ENCODE data around the gene TRAPPC12. TPM values are rescaled to one million over a fixed set of nuclear protein-coding genes. Genes with fewer than 3 reads are reported as not detected.
"Not testable (repeated sequence)": the region's sequence is repeated elsewhere in the genome, so short reads cannot be mapped to it uniquely, and the experiment has no call there.

The TRAPPC12 gene
- total RNA-seq, 2 experiments from 2014 or later: 49.8 to 64.0 TPM

- POLR2A ChIA-PET: no interaction called here
- H3K27ac ChIP-seq (ENCODE audit: low read depth in 1 of 2, low read length in 2 of 2): no peak overlapping the region
- no peak overlapping the region for H3K27ac Mint-ChIP-seq
- H3K27me3 ChIP-seq (ENCODE audit: control insufficient read depth in 1 of 2, insufficient read depth in 2 of 2, low read length in 2 of 2): no peaks in the 10 kb centered on the region
- H3K4me3 ChIP-seq (ENCODE audit: low read length): no peak overlapping the region
- no peaks in the 10 kb centered on the region for H3K4me1 ChIP-seq (ENCODE audit: insufficient read depth, low read length)
- intact Hi-C loops (cut with DNase I, micrococcal nuclease): no loop called here
- peaks cover 44% of the 10 kb centered on the region for H3K36me3 ChIP-seq (ENCODE audit: insufficient read depth, low read length)
- peaks cover 62% of the 10 kb centered on the region for H3K36me3 Mint-ChIP-seq (ENCODE audit: low read depth)
- TF ChIP-seq, protein P1, sequence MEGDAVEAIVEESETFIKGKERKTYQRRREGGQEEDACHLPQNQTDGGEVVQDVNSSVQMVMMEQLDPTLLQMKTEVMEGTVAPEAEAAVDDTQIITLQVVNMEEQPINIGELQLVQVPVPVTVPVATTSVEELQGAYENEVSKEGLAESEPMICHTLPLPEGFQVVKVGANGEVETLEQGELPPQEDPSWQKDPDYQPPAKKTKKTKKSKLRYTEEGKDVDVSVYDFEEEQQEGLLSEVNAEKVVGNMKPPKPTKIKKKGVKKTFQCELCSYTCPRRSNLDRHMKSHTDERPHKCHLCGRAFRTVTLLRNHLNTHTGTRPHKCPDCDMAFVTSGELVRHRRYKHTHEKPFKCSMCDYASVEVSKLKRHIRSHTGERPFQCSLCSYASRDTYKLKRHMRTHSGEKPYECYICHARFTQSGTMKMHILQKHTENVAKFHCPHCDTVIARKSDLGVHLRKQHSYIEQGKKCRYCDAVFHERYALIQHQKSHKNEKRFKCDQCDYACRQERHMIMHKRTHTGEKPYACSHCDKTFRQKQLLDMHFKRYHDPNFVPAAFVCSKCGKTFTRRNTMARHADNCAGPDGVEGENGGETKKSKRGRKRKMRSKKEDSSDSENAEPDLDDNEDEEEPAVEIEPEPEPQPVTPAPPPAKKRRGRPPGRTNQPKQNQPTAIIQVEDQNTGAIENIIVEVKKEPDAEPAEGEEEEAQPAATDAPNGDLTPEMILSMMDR (IDR thresholded peaks at IDR 0.05): no peak
- H3K4me3 Mint-ChIP-seq: no peak overlapping the region
- no peaks in the 10 kb centered on the region for H3K27me3 Mint-ChIP-seq
- CTCF ChIA-PET: no interaction called here
- DNase-seq: no peak
- H3K9me3 ChIP-seq (ENCODE audit: control insufficient read depth in 1 of 2, insufficient read depth in 1 of 2, low read length in 2 of 2): no peaks in the 10 kb centered on the region
- no peaks in the 10 kb centered on the region for H3K9me3 Mint-ChIP-seq
- no peak for ATAC-seq (ENCODE audit: poor library complexity)
- H3K4me1 Mint-ChIP-seq (ENCODE audit: low read depth): peaks cover 34% of the 10 kb centered on the region
Measured at GRCh38 chr2:3443506-3444084, 64.1 kb downstream of the TRAPPC12 start.

GRCh38 chr2:3445891-3446290 is 66.4 kb downstream of the TRAPPC12 start:
- no peaks in the 10 kb centered on the region for H3K27me3 Mint-ChIP-seq
- ATAC-seq (ENCODE audit: poor library complexity) (no peak), DNase-seq (no peak)
- ChIA-PET POLR2A (no interaction called here), CTCF (no interaction called here)
- no peak overlapping the region for H3K27ac Mint-ChIP-seq
- no peak overlapping the region for H3K4me3 Mint-ChIP-seq
- H3K9me3 ChIP-seq (ENCODE audit: control insufficient read depth in 1 of 2, insufficient read depth in 1 of 2, low read length in 2 of 2): no peaks in the 10 kb centered on the region
- no peak overlapping the region for H3K4me3 ChIP-seq (ENCODE audit: low read length)
- no peaks in the 10 kb centered on the region for H3K9me3 Mint-ChIP-seq
- H3K27ac ChIP-seq (ENCODE audit: low read depth in 1 of 2, low read length in 2 of 2): no peak overlapping the region
- H3K36me3 ChIP-seq (ENCODE audit: insufficient read depth, low read length): peaks cover 56% of the 10 kb centered on the region
- H3K36me3 Mint-ChIP-seq (ENCODE audit: low read depth): peaks cover 84% of the 10 kb centered on the region
- intact Hi-C loops (cut with DNase I, micrococcal nuclease): no loop called here
- no peaks in the 10 kb centered on the region for H3K27me3 ChIP-seq (ENCODE audit: control insufficient read depth in 1 of 2, insufficient read depth in 2 of 2, low read length in 2 of 2)
- H3K4me1 Mint-ChIP-seq (ENCODE audit: low read depth): peaks cover 11% of the 10 kb centered on the region
- no peaks in the 10 kb centered on the region for H3K4me1 ChIP-seq (ENCODE audit: insufficient read depth, low read length)
- TF ChIP-seq, protein P1 (IDR thresholded peaks at IDR 0.05): no peak

- Histone ChIP-seq H3K27me3 (ENCODE audit: control insufficient read depth in 1 of 2, insufficient read depth in 2 of 2, low read length in 2 of 2) (no peaks in the 10 kb centered on the region), H3K4me1 (ENCODE audit: insufficient read depth, low read length) (no peaks in the 10 kb centered on the region), H3K36me3 (ENCODE audit: insufficient read depth, low read length) (peaks cover 59% of the 10 kb centered on the region), H3K9me3 (ENCODE audit: control insufficient read depth in 1 of 2, insufficient read depth in 1 of 2, low read length in 2 of 2) (no peaks in the 10 kb centered on the region), H3K27ac (ENCODE audit: low read depth in 1 of 2, low read length in 2 of 2) (no peak overlapping the region), H3K4me3 (ENCODE audit: low read length) (no peak overlapping the region)
- ATAC-seq (ENCODE audit: poor library complexity) (no peak), DNase-seq (no peak)
- peaks cover 6% of the 10 kb centered on the region for H3K4me1 Mint-ChIP-seq (ENCODE audit: low read depth)
- H3K27me3 Mint-ChIP-seq: no peaks in the 10 kb centered on the region
- POLR2A ChIA-PET: no interaction called here
- peaks cover 89% of the 10 kb centered on the region for H3K36me3 Mint-ChIP-seq (ENCODE audit: low read depth)
- no peak overlapping the region for H3K4me3 Mint-ChIP-seq
- H3K27ac Mint-ChIP-seq: no peak overlapping the region
- intact Hi-C loops (cut with DNase I, micrococcal nuclease): no loop called here
- H3K9me3 Mint-ChIP-seq: no peaks in the 10 kb centered on the region
- TF ChIP-seq, protein P1 (IDR thresholded peaks at IDR 0.05): no peak
- CTCF ChIA-PET: no interaction called here
Measured at GRCh38 chr2:3446381-3446780, 66.9 kb downstream of the TRAPPC12 start.

DNA sequence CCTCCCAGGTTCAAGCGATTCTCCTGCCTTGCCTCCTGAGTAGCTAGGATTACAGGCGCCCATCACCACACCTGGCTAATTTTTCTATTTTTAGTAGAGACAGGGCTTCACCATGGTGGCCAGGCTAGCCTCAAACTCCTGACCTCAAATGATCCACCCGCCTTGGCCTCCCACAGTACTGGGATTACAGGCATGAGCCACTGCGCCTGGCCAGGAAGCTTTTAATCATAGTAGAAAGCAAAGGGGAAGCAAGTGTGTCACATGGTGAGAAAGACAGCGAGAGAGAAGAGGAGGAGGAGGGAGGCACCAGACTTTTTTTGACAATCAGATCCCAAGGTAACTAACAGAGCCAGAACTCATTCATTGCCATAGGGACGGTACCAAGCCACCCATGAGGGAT is 67.7 kb downstream of the TRAPPC12 start:
- peaks cover 91% of the 10 kb centered on the region for H3K36me3 Mint-ChIP-seq (ENCODE audit: low read depth)
- H3K27ac Mint-ChIP-seq; H3K4me1 ChIP-seq (ENCODE audit: insufficient read depth, low read length); H3K27me3 Mint-ChIP-seq; H3K9me3 ChIP-seq (ENCODE audit: control insufficient read depth in 1 of 2, insufficient read depth in 1 of 2, low read length in 2 of 2); H3K9me3 Mint-ChIP-seq; DNase-seq; H3K4me1 Mint-ChIP-seq (ENCODE audit: low read depth); ATAC-seq (ENCODE audit: poor library complexity); H3K4me3 Mint-ChIP-seq; H3K27ac ChIP-seq (ENCODE audit: low read depth in 1 of 2, low read length in 2 of 2); intact Hi-C loops (cut with DNase I, micrococcal nuclease); H3K27me3 ChIP-seq (ENCODE audit: control insufficient read depth in 1 of 2, insufficient read depth in 2 of 2, low read length in 2 of 2); POLR2A ChIA-PET; H3K4me3 ChIP-seq (ENCODE audit: low read length): not testable (repeated sequence)
- CTCF ChIA-PET: interaction anchor here (0.7 kb wide), 1 partner anchor 1545 kb away, joined by 4 read pairs; no protein-coding TSS in a partner anchor
- H3K36me3 ChIP-seq (ENCODE audit: insufficient read depth, low read length): peaks cover 67% of the 10 kb centered on the region

Measured in CD4-positive, alpha-beta T cell (primary cell).